HG03159 (cell line): ENCODE data around the gene CCDC102B.

ENCODE experiments used
- ATAC-seq: cut with Tn5 transposase; IDR thresholded peaks from one replicate; pipeline ENCODE4 v1.9.1; 2021; ENCODE audit warnings: mild to moderate bottlenecking, moderate library complexity; ENCODE audit not compliant: unreplicated experiment

Gene CCDC102B

GRCh38 chr18:69067048-69067447 lies 269.2 kb downstream of the CCDC102B start:
- no peak for ATAC-seq

GRCh38 chr18:69071680-69072079 lies 273.8 kb downstream of the CCDC102B start:
- no peak for ATAC-seq

GRCh38 chr18:69081846-69082245 lies 284.0 kb downstream of the CCDC102B start:
- ATAC-seq, result no peak

- ATAC-seq, result no peak
Measured at GRCh38 chr18:69082499-69082898, 284.6 kb downstream of the CCDC102B start.

- ATAC-seq, result no peak
Measured at GRCh38 chr18:69085951-69086350, 288.1 kb downstream of the CCDC102B start.

GRCh38 chr18:69088973-69089372 lies 291.1 kb downstream of the CCDC102B start:
- no peak for ATAC-seq

- ATAC-seq, result peak; percentile 90
Measured at GRCh38 chr18:69097349-69097748, 299.5 kb downstream of the CCDC102B start.

GRCh38 chr18:69102959-69103358 lies 305.1 kb downstream of the CCDC102B start:
- no peak for ATAC-seq
